NB4 (cell line): ENCODE data around the gene ZNF133.

ENCODE experiments used
- DNase-seq: peaks from one replicate; pipeline ENCODE4 v3.0.0; 2010; ENCODE audit warnings: low read depth
- H3K4me3 ChIP-seq: one replicate; pipeline ENCODE4 v1.5.1; 2011; ENCODE audit warnings: mild to moderate bottlenecking, low read depth, low read length, moderate library complexity
- MYC ChIP-seq: IDR thresholded peaks from 2 replicates; pipeline ENCODE4 v1.6.1; 2011; ENCODE audit warnings: low read depth, low read length
- POLR2A ChIP-seq: IDR thresholded peaks from 2 replicates; pipeline ENCODE4 v1.6.1; 2011; ENCODE audit warnings: mild to moderate bottlenecking; ENCODE audit not compliant: insufficient read length; ENCODE audit errors: extremely low read depth
- TF ChIP-seq, protein P1 (sequence below): IDR thresholded peaks from one replicate; pipeline ENCODE4 v1.5.1; 2012; ENCODE audit warnings: low read depth, low read length
- TF ChIP-seq, protein P2 (sequence below): IDR thresholded peaks from 2 replicates; pipeline ENCODE4 v1.6.1; 2011; ENCODE audit warnings: low read depth, low read length

The ZNF133 gene

DNA sequence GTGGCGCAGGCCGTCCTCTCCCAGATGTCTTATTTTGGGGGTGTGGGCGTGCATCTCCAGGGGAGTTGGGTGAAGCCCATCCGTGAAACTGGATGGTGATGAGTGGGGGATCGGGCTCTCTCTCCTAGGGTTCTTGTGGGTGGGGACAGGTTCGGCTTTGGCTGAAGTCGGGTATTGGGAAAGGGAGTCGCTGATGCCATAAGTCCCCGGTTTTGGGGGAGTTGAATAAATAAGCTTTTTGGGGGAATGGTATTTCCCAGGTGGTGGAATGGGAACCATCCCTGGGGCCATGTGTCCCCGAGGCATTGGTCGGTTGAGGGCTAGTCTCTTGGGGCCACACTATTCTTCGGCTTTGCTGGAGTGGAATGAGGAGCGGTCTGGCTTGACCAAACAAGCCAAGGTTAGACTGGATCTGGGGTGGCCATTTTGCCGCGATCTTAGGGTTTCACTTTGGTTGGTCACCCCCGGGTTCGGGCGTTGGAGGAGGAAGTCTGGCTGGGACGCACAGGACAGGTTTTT lies 481 bp downstream of the ZNF133 start:
- peak overlapping the region; percentile 88 for H3K4me3 ChIP-seq
- peak; percentile 40 for DNase-seq
- no peak for TF ChIP-seq POLR2A
- TF ChIP-seq MYC = no peak
- TF ChIP-seq, protein P1, sequence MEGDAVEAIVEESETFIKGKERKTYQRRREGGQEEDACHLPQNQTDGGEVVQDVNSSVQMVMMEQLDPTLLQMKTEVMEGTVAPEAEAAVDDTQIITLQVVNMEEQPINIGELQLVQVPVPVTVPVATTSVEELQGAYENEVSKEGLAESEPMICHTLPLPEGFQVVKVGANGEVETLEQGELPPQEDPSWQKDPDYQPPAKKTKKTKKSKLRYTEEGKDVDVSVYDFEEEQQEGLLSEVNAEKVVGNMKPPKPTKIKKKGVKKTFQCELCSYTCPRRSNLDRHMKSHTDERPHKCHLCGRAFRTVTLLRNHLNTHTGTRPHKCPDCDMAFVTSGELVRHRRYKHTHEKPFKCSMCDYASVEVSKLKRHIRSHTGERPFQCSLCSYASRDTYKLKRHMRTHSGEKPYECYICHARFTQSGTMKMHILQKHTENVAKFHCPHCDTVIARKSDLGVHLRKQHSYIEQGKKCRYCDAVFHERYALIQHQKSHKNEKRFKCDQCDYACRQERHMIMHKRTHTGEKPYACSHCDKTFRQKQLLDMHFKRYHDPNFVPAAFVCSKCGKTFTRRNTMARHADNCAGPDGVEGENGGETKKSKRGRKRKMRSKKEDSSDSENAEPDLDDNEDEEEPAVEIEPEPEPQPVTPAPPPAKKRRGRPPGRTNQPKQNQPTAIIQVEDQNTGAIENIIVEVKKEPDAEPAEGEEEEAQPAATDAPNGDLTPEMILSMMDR = no peak
- TF ChIP-seq, protein P2, sequence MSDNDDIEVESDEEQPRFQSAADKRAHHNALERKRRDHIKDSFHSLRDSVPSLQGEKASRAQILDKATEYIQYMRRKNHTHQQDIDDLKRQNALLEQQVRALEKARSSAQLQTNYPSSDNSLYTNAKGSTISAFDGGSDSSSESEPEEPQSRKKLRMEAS = no peak

DNA sequence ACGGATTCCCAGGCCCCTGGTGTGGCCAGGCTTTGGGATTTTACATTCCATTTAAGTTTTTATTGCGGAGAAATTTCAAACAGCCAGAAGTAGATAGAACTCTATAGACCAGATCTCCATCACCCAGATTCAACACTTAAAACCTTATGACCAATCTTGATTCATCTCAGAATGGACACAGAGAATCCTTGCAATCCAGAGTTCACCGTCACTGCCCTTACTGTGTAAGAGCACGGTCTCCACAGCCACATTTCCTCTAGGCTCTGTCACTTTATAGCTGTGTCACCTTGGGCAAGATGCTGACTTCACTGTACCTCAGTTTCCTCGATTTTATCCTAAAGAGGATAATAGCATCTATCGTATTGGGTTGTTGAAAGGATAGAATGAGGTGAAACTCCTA lies 979 bp downstream of the ZNF133 start:
- no peak for DNase-seq
- H3K4me3 ChIP-seq = peak overlapping the region; percentile 88
- TF ChIP-seq, protein P2 = no peak
- TF ChIP-seq, protein P1 = no peak

DNA sequence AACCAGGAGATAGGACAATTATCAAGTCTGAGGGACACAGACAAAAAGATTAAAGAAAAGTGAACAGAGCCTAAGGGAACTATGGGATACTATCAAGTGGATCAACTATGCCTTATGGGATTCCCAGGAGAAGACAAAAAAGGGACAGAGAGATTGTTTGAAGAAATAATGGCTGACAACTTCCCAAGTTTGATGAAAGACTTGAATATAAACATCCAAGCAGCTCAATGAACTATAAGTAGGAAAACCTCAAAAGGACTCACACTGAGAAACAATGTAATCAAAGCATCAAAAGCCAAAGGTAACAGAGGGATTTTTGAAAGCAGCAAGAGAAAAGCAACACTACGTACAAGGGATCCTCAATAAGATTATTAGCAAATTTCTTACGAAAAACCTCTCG lies 11.0 kb downstream of the ZNF133 start:
- TF ChIP-seq MYC = no peak
- no peak for TF ChIP-seq POLR2A
- TF ChIP-seq, protein P1 = no peak
- TF ChIP-seq, protein P2 = no peak
- DNase-seq = no peak
- H3K4me3 ChIP-seq = no peak overlapping the region

DNA sequence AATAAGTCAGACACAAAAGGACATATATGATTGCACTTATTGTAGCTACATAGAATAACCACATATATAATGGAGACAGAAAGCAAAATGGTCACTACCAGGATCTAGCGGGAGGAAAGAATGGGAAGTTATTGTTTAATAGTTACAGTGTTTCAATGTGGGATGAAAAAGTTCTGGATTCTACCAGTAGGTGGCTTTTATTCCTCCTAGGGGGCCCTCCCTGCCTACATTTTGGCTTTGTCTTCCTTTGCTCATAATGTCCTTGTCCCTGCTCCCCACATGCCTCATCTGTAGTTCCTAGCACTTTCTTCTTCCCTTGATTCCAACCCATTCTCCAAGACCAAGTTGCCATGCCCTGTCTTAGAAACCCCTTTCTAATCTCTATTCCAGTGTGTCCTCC lies 16.3 kb downstream of the ZNF133 start:
- H3K4me3 ChIP-seq = no peak overlapping the region
- TF ChIP-seq POLR2A (no peak), MYC (no peak)
- TF ChIP-seq, protein P2 = no peak
- DNase-seq = peak; percentile 6

DNA sequence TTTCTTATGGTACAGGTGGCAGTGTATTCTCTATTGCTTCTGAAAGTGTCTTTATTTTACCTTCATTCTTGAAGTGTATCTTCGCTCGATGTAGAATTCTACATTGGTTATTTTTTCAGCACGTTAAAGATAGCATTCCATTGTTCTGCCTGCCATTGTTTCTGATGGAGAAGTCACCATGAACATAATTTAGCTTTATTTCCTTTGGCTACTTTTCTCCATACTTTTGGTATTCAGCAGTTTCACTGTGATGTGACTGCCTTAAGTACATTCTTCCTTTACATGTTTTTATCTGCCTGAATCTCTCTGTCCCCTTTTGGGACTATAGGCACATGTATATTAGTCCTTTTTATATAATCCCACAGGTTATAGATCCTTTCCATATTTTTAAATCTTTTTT lies 19.0 kb downstream of the ZNF133 start:
- TF ChIP-seq MYC = no peak
- no peak for TF ChIP-seq POLR2A
- TF ChIP-seq, protein P2 = no peak
- TF ChIP-seq, protein P1 = no peak
- H3K4me3 ChIP-seq = no peak overlapping the region
- no peak for DNase-seq

DNA sequence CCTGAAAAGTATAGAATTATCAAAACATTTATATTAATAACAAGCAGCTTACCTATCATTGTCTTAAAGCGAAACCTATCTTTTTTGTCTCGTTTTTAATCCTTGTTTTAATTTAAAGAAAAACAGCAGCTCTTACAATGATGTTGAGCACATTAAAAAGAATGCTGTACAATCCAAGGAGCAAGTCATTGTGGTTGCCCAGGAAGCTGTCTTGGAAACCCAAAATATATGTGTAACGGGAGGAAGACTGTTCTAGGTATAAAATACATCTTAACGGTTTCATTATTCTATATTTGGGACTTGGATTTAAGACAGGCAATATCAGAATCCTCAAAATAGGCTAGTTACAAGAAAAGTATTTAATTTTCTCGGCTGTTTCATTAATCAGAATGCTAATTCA lies 21.7 kb downstream of the ZNF133 start:
- DNase-seq = no peak
- no peak overlapping the region for H3K4me3 ChIP-seq
- TF ChIP-seq, protein P2 = no peak
- TF ChIP-seq, protein P1 = no peak
- TF ChIP-seq MYC (no peak), POLR2A (no peak)
